KBM-7 (cell line): ENCODE measurements around the gene CBLB.
A peak's percentile ranks its signal among the peaks of the same experiment; 100 is the strongest.

Experiments
- DNase-seq: peaks from one replicate; pipeline ENCODE4 v3.0.0-alpha.2; 2015
- in situ Hi-C: fragments of 300-500 bp; cut with MboI; formaldehyde crosslinking; loops from 2 replicates; pipeline ENCODE4 v1.14.3; 2020; ENCODE audit warnings: low sequenced_read_pairs, low pct_unique_long_range_greater_than_20kb, mixed read lengths

CBLB gene

GRCh38 chr3:105614288-105615030 is 254.4 kb downstream of the CBLB start:
- in situ Hi-C loops = no loop called here
- peak; percentile 30 for DNase-seq

DNA sequence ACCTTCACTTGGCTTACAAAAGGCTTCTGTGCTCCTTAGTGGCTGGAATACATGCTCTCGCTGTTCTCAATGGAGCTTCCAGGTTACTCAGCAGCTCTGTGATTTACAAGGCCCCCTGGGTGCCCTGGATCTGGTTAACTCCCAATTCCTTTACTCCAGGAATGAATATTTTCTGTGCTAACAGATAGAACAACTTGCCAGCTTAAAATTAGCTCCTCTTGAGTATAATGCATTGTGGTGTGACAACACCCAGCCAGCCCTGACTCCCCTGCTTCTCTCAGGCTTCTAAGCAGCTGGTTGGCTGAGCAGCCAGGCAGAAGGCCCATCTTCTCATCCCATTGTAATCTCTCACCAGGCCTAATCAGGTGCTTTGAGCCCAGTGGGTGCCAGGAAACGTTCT is 255.7 kb downstream of the CBLB start:
- no peak for DNase-seq
- in situ Hi-C loops = no loop called here

DNA sequence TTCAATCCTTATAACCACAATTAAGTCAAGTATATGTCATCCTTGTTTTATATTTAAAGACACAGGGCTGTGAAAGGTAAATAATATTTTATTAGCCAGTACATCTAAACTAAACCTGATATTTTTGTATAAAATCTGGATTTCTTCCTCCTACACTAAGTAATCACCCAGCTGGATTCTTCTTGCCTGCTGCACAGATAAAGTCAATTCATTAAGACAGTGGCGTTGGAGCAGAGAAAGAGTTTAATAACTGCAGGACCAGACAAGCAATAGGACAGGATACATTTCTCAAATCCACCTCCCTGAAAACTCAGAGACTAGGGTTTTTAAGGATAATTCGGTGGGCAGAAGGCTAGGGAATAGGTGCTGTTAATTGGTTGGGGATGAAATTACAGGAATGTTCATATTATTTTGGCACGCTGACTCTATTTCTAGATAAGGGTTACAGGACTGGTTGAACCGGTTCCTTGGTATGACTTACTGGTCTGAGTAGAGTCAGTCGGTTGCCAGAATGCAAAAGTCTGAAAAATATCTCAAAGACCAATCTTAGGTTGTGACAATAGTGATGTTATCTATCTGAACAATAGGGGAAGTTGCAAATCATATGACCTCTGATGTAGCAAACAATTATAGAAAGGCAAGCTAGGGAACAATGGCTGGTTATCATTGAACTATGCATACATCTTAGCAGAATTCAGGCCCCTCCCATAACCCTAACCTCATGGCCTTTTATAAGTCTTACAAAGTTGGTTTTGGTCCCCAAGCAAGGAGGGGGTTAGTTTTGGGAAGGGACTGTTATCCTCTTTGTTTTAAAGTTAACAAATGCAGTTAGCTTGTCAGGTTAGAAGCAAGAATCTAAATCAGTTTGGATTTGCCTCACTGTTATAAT is 257.3 kb downstream of the CBLB start:
- in situ Hi-C loops = no loop called here
- no peak for DNase-seq

GRCh38 chr3:105610473-105610872 is 258.3 kb downstream of the CBLB start:
- in situ Hi-C loops = no loop called here

GRCh38 chr3:105608623-105609022 is 260.2 kb downstream of the CBLB start:
- no peak for DNase-seq
- in situ Hi-C loops = no loop called here

More at GRCh38 chr3:105610473-105610872, 258.3 kb downstream of the CBLB start:
- DNase-seq = no peak

- in situ Hi-C loops = no loop called here
- DNase-seq = no peak
Observed at GRCh38 chr3:105606016-105606415, 262.8 kb downstream of the CBLB start.
